Activated naive CD4-positive, alpha-beta T cell treated with anti-CD3 and anti-CD28 coated beads, Interleukin-2, amount 50 U/mL, for 24 hours (primary cell): Measurements from ENCODE around the gene CREB3L1.

Experiments used
- H3K27ac Mint-ChIP-seq: one replicate; pipeline ENCODE4 v1.8.0; 2021; ENCODE audit warnings: mild to moderate bottlenecking, mixed read lengths
- H3K27me3 Mint-ChIP-seq: one replicate; pipeline ENCODE4 v1.8.0; 2021; ENCODE audit warnings: mixed read lengths
- H3K36me3 Mint-ChIP-seq: one replicate; pipeline ENCODE4 v1.8.0; 2021; ENCODE audit warnings: mixed read lengths
- H3K4me1 Mint-ChIP-seq: one replicate; pipeline ENCODE4 v1.8.0; 2021; ENCODE audit warnings: mixed read lengths
- H3K4me3 Mint-ChIP-seq: one replicate; pipeline ENCODE4 v1.8.0; 2021; ENCODE audit warnings: mild to moderate bottlenecking, mixed read lengths
- H3K9me3 Mint-ChIP-seq: one replicate; pipeline ENCODE4 v1.8.0; 2021; ENCODE audit warnings: mixed read lengths

Gene CREB3L1

DNA sequence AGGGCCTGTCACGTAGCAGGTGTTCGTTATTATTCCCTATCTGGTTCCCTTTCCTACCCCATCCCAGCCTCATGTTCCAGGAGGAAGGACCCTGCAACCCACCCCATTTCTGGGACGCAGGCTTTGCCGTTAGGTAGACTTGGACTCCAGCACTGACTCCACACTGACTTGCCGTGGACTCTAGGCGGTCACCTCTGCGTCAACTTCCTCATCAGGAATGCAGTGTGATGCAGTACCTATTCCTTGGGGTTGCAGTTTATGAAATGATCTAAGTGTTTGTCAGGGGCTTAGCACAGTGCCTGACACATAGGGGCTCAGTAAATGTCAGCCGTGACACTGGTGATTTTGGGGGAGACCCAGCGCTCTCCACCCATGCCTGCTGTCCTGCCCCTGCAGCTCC lies 86.6 kb downstream of the CREB3L1 start:
- Mint-ChIP-seq H3K9me3 (no peaks in the 10 kb centered on the region), H3K27me3 (no peaks in the 10 kb centered on the region), H3K4me1 (peaks cover 61% of the 10 kb centered on the region), H3K27ac (peak overlapping the region; percentile 5), H3K36me3 (no peaks in the 10 kb centered on the region), H3K4me3 (no peak overlapping the region)

DNA sequence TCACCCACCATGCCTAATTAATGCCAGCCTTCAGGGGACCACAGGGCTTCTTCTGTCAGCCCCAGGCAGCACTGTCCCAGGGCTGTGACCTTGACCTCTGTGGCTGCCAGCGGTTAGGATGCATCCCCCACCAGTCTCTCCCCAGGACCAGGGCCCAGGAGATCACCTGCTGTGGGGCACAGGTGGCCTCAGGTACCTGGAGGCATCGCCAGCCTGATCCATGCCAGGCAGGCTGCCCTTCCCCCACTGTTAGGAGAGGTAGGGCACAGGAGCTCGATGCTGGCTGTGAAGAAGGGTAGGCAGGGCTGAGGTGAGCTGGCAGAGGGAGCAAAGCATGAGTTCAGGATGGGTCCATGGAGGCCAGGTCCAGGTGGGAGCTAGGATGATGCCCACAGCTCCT lies 87.3 kb downstream of the CREB3L1 start:
- Mint-ChIP-seq H3K4me3 (no peak overlapping the region), H3K4me1 (peaks cover 64% of the 10 kb centered on the region), H3K27ac (peak overlapping the region; percentile 61), H3K36me3 (no peaks in the 10 kb centered on the region), H3K27me3 (no peaks in the 10 kb centered on the region), H3K9me3 (no peaks in the 10 kb centered on the region)

DNA sequence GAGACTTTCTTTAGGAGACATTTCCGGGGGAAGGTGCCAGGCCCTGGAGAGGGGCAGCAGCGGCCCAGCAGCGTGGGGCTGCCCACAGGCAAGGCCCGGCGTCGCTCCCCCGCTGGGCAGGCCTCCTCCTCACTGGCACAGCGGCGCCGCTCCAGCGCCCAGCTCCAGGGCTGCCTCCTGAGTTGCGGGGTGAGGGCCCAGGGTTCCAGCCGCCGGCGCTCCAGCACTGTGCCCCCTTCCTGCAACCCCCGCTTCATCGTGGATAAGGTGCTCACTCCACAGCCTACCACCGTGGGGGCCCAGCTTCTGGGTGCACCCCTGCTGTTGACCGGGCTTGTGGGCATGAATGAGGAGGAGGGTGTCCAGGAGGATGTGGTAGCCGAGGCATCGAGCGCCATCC lies 88.8 kb downstream of the CREB3L1 start:
- Mint-ChIP-seq H3K4me1 (peaks cover 50% of the 10 kb centered on the region), H3K27ac (no peak overlapping the region), H3K27me3 (no peaks in the 10 kb centered on the region), H3K9me3 (no peaks in the 10 kb centered on the region), H3K4me3 (no peak overlapping the region), H3K36me3 (no peaks in the 10 kb centered on the region)

DNA sequence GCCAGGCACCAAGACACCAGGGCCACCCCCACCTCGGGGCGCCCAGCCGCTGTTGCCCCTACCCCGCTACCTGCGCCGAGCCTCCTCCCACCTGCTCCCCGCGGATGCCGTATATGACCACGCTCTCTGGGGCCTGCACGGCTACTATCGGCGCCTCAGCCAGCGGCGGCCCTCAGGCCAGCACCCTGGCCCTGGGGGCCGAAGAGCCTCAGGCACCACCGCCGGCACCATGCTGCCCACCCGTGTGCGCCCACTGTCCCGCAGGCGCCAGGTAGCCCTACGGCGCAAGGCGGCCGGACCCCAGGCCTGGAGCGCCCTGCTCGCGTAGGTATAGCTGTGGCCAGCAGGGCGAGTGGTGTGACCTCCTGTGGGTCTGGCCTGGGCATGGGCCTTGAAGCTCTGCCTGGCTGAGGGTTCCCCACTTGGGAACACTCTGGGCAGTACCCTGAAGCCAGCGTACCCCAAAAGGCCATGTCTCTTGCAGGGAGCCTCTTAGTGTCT lies 89.2 kb downstream of the CREB3L1 start:
- Mint-ChIP-seq H3K36me3 (no peaks in the 10 kb centered on the region), H3K27ac (no peak overlapping the region), H3K27me3 (no peaks in the 10 kb centered on the region), H3K4me3 (no peak overlapping the region), H3K4me1 (peaks cover 49% of the 10 kb centered on the region), H3K9me3 (no peaks in the 10 kb centered on the region)

DNA sequence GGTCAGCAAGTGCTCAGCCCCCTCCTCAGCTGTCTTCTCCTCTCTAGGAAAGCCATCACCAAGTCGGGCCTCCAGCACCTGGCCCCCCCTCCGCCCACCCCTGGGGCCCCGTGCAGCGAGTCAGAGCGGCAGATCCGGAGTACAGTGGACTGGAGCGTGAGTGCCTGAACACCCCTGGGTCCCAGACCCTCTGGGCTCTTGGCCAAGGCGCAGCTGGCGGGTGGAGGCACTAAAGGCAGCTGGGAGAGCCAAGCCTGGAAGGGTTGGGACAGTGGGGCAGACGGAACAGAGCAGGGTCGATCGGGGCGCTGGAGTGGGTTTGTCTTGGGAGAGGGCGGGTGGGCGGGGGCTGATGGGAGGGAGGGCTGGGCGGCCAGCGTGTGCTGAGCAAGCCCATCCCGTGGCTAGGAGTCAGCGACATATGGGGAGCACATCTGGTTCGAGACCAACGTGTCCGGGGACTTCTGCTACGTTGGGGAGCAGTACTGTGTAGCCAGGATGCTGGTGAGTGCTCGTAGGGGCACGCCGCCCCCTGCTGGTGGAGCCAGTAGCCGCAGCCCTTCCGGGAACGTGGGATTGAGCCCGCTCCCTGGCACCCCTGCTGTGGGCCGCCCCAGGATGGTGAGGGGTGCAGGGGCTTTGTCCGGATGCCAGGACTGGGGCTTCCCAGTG lies 89.9 kb downstream of the CREB3L1 start:
- Mint-ChIP-seq H3K4me3 (no peak overlapping the region), H3K36me3 (no peaks in the 10 kb centered on the region), H3K27ac (peak overlapping the region; percentile 41), H3K9me3 (no peaks in the 10 kb centered on the region), H3K27me3 (no peaks in the 10 kb centered on the region), H3K4me1 (peaks cover 46% of the 10 kb centered on the region)

DNA sequence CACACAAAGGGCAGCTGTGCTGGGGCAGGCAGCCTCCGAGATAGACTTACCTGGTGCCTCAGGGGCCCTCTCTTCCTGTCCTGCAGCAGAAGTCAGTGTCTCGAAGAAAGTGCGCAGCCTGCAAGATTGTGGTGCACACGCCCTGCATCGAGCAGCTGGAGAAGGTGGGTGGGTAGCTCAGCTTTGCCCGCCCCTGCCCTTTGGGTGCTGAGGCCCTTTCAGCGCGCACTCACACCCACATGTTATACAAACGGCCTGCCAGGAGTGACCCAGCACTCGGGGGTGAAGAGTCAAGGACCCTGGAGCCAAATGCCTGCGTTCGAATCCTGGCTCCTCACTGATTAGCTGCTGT lies 90.4 kb downstream of the CREB3L1 start:
- no peak overlapping the region for H3K27ac Mint-ChIP-seq
- no peaks in the 10 kb centered on the region for H3K36me3 Mint-ChIP-seq
- no peak overlapping the region for H3K4me3 Mint-ChIP-seq

DNA sequence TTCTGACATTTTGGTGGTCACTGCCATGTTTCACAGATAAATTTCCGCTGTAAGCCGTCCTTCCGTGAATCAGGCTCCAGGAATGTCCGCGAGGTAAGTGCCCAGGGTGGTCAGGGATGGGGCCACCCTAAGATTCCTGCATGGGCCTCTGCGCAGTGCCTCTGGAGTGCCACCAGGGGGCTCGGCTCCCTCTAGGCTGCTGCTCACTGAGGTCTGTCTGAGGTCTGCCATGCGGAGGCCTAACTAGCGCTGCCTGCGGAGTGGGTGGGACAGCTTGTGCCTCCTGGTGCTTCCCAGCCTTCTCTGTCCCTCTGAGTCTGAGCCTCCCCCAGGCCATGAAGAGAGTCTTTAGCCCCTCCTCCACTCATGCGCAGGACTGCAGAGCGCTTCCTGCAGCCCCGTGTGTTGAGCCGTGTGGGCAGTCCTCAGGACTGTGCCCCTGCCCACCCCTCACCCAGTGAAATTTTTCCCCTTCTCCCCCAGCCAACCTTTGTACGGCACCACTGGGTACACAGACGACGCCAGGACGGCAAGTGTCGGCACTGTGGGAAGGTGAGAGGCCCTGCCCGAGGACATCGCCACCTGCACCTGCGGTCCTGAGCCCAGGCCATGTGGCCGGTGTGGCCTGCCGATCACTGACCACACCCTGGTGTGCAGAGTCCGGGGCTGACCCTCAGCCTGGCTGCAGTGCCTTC lies 92.1 kb downstream of the CREB3L1 start:
- Mint-ChIP-seq H3K27ac (peak overlapping the region; percentile 81), H3K9me3 (no peaks in the 10 kb centered on the region), H3K36me3 (no peaks in the 10 kb centered on the region), H3K4me1 (peaks cover 30% of the 10 kb centered on the region), H3K4me3 (no peak overlapping the region), H3K27me3 (no peaks in the 10 kb centered on the region)

More for the DNA sequence above, 90.4 kb downstream of the CREB3L1 start:
- Mint-ChIP-seq H3K27me3 (no peaks in the 10 kb centered on the region), H3K4me1 (peaks cover 41% of the 10 kb centered on the region), H3K9me3 (no peaks in the 10 kb centered on the region)

DNA sequence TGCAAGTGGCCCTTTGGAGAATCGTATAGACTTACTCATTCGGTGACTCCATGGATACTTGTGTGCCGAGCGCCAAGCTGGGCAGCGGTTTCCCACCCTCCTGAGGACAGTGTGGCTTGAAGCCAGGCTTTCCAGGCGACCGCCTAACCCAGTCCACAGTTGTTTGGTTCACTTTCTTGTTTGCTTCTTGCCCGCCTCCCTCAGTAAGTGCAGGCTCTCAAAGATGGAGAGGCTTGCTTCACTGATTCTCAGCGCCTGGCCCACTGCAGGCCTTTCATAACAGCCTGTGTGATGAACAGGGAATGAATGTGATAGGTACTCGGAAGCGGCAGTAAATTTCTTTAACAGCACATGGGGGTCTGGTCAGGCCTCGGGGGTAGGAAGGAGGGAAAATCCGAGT lies 92.8 kb downstream of the CREB3L1 start:
- Mint-ChIP-seq H3K4me3 (no peak overlapping the region), H3K27me3 (no peaks in the 10 kb centered on the region), H3K36me3 (peaks cover 3% of the 10 kb centered on the region), H3K27ac (no peak overlapping the region), H3K4me1 (peaks cover 23% of the 10 kb centered on the region), H3K9me3 (no peaks in the 10 kb centered on the region)
